ENCODE results near the gene MAPRE2.

- no peak for TF ChIP-seq MYNN (CRISPR knock-in tag; IDR thresholded peaks at IDR 0.05; ENCODE audit: low read depth)
- TF ChIP-seq ZNF7 (CRISPR knock-in tag; IDR thresholded peaks at IDR 0.05) = no peak
- TF ChIP-seq, protein P1, sequence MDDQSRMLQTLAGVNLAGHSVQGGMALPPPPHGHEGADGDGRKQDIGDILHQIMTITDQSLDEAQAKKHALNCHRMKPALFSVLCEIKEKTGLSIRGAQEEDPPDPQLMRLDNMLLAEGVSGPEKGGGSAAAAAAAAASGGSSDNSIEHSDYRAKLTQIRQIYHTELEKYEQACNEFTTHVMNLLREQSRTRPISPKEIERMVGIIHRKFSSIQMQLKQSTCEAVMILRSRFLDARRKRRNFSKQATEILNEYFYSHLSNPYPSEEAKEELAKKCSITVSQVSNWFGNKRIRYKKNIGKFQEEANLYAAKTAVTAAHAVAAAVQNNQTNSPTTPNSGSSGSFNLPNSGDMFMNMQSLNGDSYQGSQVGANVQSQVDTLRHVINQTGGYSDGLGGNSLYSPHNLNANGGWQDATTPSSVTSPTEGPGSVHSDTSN (CRISPR knock-in tag; IDR thresholded peaks at IDR 0.05; ENCODE audit: borderline replicate concordance) = no peak
- no peak for TF ChIP-seq ZNF33B (CRISPR knock-in tag; IDR thresholded peaks at IDR 0.05)
- TF ChIP-seq ZBED4 (CRISPR knock-in tag; IDR thresholded peaks at IDR 0.05; ENCODE audit: borderline replicate concordance) = no peak
Observed at GRCh38 chr18:35027206-35027605, 14.0 kb upstream of the MAPRE2 start.

All from HepG2 (cell line).